ENCODE data around the gene TBX3. TPM values are rescaled to one million over a fixed set of nuclear protein-coding genes. Genes with fewer than 3 reads are reported as not detected.

TBX3 gene
- total RNA-seq, 1 experiment from 2014 or later = 51.4 TPM

DNA sequence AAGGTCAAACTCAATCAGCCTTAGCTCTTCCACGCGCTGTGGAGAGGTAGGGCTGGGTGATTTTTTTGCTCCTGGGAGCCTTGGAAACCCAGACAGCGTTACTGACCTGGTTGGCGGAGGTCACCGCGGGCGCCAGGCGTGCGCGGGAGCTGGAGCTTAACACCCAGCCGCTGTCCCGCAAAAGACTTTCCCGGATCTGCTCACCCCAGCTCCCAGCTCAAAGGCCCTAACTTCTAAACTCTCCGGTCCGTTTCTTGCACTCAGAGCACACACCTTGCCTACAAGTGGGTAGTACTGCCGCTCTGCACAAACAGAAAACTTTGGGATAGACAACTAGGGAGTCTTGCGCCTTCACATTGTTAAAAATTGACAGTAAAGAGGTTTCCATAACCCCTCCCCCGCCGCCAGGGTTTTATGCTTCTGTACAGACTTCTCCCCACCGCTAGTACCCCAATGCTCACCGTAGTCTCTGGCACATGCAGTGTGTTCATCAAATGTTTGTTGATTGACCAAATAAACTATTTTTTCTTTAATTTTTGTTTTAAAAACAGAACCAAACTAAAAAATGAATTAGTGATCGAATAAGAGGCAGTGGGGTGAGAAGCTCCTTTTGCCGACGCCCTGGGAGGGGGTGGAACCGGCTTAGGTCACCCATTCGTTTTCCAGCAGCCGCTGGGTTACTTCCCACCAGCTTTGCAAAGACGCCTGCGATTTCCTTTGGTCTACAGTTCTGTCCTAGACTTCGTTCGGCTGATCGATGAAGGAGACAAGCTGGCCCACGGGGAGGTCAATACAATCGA is 12.7 kb upstream of the TBX3 start:
- DNase-seq (ENCODE audit: low read depth) = no peak

DNA sequence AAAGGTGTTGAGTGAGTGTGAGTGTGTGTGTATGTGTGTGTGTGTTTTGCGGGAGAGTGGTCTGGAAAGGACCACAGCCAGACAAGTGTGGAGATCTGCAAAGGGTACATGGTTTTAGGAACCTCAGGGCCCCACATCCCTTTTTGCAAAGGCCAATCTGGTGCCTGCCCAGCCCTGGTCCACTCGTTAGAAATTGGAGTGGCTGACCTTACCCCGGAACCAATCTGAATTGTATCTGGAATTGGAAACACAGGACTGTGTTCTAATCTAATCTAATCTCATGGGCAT is 11.3 kb upstream of the TBX3 start:
- no peak for DNase-seq (ENCODE audit: low read depth)

DNA sequence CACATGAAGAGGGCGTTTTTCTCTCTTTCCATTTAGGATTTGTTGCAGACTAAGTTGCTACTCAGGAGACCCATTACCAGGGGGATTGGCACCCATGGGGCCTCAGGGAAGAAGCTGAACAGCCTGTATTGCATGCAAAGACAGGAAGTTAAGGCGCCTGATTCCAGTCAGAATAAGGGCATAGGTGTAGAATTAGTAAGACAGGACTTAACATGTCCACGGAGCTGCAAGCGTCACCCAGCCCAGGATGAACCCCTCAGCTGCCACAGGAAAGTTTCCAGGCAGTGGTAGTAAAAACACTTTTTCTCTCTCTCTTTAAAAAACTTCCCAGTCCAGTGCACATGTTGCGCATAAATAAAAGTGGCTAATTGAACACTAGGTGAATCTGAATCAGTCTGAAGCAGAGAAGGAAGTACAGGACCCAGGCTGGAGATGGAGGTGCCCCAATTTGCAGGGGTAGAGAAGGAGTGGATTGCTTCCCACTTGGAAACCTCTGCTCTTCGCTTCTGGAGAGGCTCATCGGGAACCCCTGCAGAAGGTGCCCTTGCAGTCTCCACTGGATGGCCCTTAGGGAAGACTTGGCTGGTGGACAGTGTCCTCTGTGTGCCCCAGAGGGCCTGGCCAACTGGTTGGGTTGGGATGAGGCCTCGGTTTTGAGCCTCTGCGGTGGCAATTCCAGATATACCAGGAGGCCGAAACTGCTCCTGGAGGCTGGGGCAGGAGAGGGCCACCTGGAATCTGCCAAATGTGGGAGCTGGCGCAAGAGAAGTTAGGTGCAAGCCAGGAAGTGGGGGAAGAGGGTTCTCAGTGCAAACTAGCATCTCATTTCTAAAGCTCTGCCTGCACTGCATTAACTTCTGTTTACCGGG is 10.7 kb upstream of the TBX3 start:
- no peak for DNase-seq (ENCODE audit: low read depth)

DNA sequence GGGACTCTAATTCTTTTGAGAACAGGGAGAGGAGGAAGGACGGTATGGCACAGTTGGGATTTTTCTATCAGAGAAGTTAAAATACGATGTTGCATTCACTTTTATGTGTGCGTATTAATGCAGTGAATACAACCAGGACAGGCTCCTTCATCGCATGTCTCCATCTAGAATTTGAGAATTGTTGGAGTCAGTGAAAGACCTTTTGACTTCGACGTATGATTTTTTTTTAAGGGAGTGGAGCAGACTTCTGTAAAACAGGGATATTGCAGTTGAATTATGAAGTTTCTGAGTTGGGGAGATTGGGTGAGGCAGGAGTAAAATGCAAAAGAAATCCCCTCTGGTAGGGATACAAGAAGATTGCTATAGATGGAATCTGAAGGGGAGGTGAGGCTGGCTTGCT is 9.6 kb upstream of the TBX3 start:
- DNase-seq (ENCODE audit: low read depth) = no peak

DNA sequence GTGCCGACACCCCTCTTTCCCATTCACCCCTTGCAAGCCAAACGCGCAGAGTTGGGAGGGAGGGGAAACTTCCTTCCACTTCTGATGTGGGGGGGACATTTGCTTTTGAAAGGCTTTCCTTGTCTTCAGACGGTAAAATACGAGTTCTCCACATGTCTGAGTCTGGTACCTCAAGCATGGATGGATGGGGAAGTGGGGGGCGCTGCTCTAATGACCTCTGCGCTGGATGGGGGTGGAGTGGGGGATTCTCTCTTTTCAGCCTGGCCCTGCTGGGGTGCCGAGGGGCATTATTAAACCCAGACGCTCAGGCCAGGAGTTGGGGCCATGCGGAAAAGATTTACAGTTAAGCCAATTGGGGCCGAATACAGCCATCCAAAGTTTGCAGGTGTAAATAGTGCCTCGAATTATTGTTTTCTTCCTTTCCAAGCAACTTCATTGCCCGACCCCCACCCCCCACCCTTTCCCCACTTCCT is 9.1 kb upstream of the TBX3 start:
- DNase-seq (ENCODE audit: low read depth) = no peak

DNA sequence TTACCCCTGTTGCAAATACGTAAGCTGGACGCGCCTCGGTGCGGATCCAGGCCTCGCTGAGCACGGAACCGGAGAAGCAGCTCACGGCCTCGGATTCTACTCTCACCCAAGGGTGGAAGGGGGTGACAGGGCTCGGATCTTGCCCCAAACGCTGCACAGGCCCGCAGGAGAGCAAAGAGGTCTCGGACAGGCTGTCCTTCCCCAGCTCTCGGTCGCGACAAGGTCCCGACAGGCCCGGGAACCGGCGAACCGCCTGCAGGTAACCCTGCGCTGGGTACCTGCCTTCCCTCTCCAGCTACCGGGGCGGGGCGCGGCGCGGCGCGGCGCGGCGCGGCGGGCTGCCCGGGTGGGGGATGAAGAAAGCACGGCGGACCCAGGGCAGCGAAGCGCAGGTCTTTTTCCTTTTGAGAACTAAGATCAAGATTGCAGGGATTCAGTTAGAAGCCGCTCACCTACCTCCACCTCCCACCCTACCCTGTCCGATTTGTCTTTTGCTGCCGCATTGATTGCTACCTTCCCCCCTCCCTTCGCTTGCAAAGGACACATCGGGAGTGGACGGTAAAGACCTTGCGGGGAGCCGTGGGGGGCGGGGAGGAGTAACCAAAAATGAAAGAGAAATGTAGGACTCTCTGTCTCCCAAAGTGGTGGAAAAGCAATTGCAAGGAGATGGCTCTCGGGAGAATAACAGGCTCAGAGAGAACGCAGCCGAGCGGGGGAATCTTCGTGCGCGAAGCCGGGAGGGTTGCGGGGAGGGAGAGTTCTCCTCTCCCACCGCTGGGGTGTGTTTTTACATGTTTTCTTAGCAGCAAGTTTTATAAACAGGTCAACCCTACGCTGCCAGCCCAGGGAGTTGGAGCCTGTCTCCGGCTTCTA is 8.4 kb upstream of the TBX3 start:
- DNase-seq (ENCODE audit: low read depth) = no peak

DNA sequence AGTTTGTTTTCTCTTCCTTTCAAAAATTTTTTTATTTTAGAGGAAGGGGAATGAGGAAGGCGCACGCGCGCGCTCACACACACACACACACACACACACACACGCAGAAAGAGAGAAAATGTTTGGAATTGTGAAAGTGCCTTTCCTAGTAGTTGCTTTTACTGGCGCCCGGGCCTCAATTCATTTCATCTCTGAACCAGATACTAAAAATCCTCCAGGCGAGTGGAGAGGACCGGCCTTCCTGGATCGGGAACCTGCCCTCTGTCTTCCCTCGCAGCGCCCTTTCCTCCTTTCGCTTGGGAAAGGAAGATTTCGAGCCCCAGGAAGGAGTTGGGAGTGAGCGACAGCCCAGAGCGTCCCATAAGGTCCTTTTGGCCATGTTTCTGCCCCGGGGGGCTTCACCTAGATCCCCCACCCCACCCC is 7.8 kb upstream of the TBX3 start:
- no peak for DNase-seq (ENCODE audit: low read depth)

DNA sequence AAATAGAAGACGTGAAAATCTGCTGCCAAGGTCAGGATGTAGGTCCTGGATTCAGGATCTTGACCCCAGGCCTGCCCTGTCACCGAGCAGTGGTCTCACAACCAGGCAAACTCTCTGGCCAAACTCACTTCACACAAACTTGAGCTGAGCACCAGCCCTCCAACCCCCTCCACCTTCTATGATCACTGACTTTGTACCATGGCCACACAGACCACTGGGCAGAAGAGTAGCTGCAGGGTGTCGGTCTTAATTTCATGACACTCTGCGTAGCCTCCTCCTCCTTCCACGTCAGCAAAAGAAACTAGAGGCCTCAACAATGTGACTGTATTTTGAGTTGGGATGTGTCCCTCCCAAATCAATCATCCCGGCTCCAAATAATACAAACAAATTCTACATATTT is 7.2 kb upstream of the TBX3 start:
- DNase-seq (ENCODE audit: low read depth) = no peak

DNA sequence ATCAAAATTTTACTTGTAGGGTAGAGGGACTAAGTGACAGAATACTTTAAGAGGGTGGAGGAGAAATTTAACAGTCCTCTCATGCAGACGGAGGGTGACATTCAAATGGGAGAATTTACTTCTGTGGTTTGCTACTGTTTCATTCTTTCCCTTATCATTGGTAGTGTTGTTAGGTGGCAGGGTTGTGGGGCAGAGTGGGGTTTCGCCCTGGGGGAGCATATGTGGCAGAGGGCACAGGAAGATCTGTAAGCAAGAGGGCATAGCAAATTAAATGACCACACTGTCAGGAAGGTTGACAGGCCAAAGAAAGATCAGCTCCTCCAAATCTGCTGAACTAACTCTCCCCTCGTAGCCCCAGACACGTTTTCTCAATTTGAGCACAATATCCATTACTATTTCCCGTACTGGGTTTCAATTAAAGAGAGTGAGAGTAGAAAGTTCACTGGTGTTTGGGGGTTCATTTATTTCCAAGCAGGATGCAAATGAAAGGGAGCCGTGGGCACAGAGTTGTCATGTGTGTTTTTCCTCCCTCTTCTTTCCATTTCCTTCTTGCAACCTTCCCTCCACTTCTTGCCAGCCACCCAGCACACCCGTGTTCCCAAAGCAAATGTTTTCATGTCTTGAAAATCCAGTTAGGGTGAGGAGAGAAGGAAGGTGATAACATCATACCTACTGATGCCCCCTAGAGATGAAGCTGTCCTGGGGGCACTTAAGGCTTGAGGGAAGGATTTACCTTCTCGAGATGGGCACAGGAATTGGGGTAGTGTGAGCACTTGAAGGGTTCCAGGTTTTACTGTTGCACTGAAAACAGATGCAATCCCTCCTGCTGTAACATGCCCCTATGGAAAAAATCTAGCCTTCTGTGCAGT is 6.5 kb upstream of the TBX3 start:
- no peak for DNase-seq (ENCODE audit: low read depth)

DNA sequence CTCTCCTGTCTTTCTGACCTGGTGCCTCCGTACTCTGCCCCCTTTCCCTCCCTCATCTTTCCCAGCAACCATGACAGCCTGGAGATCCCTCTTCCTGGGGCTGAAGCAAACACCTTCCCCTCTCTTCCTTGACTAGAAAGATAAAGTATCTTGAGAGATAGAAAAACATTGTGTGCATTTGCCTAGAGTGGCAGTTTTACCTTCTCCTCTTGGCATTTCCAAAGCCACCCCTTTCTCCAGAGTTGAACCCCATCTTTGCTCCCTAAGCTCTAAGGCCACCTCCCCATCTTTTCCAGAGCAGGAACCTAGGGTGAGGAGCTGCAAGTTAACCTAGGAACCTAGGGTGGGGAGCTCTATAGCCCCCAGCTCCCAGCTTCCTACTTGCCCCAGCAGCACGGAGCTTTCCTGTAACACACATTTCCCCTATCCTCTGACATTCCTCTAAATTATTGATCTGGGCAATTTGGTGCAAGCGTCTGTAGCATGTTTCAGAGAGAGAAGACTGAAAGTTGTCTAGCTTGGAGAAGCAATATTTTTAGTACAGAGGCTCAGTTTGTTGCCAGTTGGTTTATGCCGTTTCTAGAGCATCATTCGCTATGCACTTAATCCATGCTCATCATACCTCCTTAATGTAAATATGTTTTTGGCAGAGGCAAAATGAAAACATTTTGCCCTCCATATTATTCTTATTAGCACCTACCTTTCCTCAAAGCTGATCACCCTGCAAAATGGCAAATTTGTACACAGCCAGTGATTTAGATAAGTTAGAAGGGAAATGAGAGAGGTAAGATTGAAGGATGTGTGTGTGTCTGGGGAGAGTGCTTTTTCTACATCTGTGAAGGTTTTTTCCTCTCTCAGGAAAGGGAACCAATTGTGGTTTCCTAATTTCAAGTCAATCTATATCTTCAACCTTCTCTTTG is 5.4 kb upstream of the TBX3 start:
- no peak for DNase-seq (ENCODE audit: low read depth)

DNA sequence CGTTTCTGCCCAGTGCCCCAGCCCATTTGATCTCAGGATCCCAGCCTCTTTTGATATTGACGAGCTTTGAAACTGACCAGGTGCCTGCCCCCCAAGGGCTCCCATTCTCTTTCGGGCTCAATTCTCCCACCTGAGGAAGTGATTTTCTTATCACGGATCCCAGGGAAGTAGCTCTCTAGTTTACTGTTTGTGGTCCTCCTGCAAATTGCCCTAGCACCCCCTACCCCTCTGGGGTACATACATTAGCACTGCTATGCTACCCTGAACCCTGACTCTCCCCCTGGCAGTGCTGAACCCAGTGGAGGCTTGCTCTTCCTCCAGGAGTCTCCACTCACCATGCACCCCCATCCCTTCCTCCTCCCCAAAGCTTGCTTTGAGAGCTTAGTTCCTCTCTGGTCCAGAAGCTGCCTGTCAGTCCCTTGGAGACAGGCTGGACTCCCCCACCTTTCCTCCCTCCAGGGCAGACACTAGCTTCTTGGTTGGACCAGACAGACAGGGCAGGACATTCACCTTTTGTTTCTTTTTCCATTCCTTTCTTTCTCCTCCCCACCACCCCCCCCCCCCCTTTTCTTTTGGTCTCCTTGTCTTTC is 4.4 kb upstream of the TBX3 start:
- DNase-seq (ENCODE audit: low read depth) = no peak

DNA sequence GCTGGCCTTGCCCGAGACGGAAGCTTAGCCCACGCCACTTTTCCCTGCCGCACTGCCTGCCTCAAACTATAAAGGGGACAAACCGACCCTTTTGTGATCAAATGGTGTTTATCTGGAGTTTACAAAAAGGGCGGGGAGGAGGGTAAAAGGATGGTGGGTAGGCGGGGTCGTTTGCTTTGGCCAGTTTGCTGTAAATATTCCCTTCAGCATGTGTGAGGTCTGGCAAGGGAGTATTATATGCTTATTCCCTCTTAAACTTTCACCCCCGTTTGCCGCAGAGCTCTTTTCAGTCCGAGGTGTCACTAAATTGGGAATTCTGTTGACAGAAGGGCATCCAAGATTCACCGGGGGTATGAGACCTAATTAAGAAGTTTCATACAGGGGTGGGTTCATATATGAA is 3.8 kb upstream of the TBX3 start:
- DNase-seq (ENCODE audit: low read depth) = no peak

DNA sequence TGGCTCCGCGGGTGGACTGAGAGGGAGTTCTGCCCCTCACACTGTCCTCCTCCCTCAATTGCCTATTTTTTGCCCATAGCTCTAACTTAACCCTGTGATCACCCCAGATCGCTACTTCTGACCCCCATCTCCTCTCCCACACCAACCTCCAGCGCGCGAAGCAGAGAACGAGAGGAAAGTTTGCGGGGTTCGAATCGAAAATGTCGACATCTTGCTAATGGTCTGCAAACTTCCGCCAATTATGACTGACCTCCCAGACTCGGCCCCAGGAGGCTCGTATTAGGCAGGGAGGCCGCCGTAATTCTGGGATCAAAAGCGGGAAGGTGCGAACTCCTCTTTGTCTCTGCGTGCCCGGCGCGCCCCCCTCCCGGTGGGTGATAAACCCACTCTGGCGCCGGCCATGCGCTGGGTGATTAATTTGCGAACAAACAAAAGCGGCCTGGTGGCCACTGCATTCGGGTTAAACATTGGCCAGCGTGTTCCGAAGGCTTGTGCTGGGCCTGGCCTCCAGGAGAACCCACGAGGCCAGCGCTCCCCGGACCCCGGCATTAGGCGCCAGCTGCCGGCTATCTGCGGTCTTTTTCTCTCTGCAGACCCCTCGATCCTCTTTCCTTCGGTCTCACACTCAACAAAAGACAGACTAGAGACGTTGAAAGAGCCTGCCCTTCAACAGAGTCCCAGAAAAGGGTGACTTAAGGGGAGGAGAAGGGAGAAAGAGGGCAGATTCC is 3.0 kb upstream of the TBX3 start:
- no peak for DNase-seq (ENCODE audit: low read depth)

DNA sequence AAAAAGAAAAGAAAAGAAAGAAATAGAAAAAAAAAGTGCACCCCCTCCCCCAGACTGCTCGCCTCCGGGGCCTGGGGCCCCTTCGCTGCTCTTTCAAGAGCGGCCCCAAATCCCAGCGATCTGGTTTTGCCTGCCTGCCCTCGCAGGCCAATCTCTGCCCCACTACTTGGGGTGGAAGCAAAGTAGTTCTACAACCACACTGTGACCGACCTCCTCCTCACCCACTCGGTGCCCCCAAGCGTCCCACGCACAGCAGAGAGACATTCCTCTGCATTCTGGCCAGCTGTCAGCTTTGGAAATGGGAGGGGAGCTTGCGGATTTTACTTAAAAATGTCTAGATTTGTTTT is 2.4 kb upstream of the TBX3 start:
- DNase-seq (ENCODE audit: low read depth) = no peak

DNA sequence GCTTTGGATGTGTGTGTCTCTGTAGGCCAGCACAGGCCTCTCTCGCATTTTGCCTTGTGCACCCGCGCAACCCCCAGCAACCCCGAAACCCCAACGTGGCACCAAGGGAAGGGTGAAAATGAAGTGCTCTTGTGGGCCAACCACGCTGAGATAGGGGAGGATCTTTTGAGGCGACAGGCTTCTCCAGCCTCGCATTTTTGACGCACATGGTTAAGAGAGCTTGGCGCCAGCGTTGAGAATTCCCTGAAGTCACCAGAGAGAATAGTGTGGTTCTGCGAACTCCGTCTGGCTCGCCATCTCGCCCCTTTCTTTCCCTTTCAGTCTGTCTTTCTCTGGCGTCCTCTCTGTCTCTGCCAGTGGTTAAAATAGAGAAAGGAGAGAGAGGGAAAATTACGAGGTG is 1.9 kb upstream of the TBX3 start:
- no peak for DNase-seq (ENCODE audit: low read depth)

DNA sequence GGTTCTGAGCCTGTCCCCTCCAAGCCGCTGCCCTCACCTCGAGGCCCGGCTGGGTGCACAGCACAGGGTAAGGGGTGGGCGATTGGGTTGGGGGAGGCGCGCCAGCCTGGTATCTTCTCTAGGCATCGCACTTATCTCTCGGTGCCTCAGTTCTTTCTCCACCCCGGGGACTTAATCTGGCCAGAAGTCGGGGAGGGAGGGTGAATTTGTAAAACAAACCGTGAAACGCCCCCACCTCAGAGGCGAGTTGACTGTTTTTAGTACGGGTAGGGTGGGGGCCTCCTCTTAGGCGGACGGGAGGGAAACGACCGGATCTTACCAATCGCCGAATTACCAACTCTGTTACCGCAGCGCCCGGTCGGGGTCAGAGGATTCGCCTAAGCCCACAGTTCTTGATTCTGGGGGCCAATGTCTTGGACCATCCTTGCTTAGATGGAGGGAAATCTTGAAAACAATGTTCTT is 1.4 kb upstream of the TBX3 start:
- DNase-seq (ENCODE audit: low read depth) = no peak

DNA sequence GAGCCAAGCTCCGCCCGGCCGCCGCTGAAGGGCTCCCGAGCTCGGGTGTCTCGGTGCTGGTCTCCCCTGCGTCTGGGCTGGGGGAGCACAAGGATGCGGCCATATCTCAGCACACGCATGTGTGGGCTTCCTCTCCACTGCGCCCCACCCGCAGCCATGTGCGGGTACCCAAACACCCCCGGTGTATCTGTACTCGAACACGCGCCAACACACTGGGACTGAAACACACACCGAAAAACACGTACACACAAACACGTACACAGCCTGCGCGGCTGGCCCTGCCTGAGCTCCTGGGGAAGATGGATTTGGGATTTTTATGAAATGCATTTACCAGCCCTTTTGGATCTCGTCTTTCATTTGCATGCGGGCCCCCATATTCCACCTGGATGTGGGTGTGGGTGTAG is 897 bp upstream of the TBX3 start:
- no peak for DNase-seq (ENCODE audit: low read depth)

DNA sequence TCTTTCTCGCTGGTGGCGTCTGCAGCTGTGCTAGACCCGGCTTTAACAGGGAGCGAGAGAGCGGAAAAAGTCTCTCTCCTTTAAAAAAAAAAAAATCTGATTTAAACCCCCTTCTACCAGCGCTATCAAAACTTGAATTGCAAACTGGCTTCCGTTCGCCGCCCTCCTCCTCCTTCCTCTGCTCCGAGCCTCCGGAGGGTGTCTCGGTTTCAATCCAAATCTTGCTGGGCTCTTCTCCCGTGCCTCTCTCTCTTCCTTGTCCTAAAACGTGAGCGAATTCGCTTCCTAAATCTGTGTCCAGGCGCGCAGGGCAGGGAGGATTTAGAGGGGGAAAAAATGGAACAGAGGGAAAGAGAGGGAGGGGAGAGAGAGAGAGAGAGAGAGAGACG is 272 bp downstream of the TBX3 start:
- no peak for DNase-seq (ENCODE audit: low read depth)
